Lower lobe of right lung (tissue), 2 donors: ENCODE data around the gene PPP1R14C. TPM values are rescaled to one million over a fixed set of nuclear protein-coding genes. Genes with fewer than 3 reads are reported as not detected.

Experiments
- ATAC-seq, 2 donors: fragments of 200-7000 bp; cut with Tn5 transposase; one replicate each; pipeline ENCODE4 v1.9.1; 2020 to 2022; ENCODE audit warnings: mild to moderate bottlenecking in 2 of 2, moderate library complexity in 2 of 2
- DNase-seq: peaks from one replicate; pipeline ENCODE4 v3.0.0-alpha.2; 2020
- H3K27ac ChIP-seq: fragments of 200-600 bp; one replicate; pipeline ENCODE4 v1.8.0; 2022
- H3K27me3 ChIP-seq: fragments of 200-600 bp; one replicate; pipeline ENCODE4 v1.8.0; 2022; ENCODE audit warnings: low read depth
- H3K36me3 ChIP-seq: fragments of 200-600 bp; one replicate; pipeline ENCODE4 v1.8.0; 2022; ENCODE audit warnings: mild to moderate bottlenecking
- H3K4me1 ChIP-seq: fragments of 200-600 bp; one replicate; pipeline ENCODE4 v1.8.0; 2022
- H3K4me3 ChIP-seq: fragments of 200-600 bp; one replicate; pipeline ENCODE4 v1.8.0; 2022; ENCODE audit warnings: mild to moderate bottlenecking
- H3K9me3 ChIP-seq: fragments of 200-600 bp; one replicate; pipeline ENCODE4 v1.8.0; 2022
- intact Hi-C: fragments of 100-400 bp; cut with DNase I; formaldehyde crosslinking; loops from one replicate; pipeline ENCODE4 v1.11.0; 2022
- total RNA-seq: library from RNA; stranded (reverse); fragmentation: NEBNext Ultra II Directional; extraction: Animal tissue kit (Norgen Biotek cat#: 25700); gene quantifications from one replicate; pipeline ENCODE4 v1.2.1, GENCODE V29; 2021
- TF ChIP-seq, protein P1 (sequence below): fragments of 200-600 bp; IDR thresholded peaks from one replicate; pipeline ENCODE4 v1.8.0; 2022; ENCODE audit warnings: antibody characterized with exemption, mild to moderate bottlenecking
- donor health status: DM: no; HTN: yes; CAD: no; lungs with severe emphysema.

PPP1R14C gene
- total RNA-seq, 1 donor from 2014 or later, result 15.4 TPM

DNA sequence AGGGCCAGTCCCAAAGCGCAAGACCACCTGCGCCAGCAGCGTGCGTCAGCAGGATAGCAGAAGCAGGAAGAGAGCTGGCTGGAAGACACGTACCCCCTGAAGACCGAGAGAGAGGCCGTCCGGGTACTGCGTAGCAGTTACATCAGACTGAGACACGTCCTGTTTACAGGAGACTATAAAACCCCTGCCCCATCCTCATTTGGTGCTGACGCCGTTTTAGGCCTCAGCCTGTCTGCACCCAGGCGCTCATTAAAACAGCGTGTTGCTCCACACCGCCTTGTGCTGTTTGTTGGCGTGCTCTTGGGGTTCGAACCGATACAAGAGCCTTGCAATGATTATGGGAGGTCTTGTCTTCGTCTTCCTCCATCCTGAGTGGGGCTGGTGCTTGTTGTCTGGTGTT, 42.1 kb upstream of the PPP1R14C start:
- no peaks in the 10 kb centered on the region for H3K9me3 ChIP-seq
- no peaks in the 10 kb centered on the region for H3K4me1 ChIP-seq
- intact Hi-C loops, result no loop called here
- no peak overlapping the region for H3K4me3 ChIP-seq
- ATAC-seq (no peak), DNase-seq (no peak)
- TF ChIP-seq, protein P1, sequence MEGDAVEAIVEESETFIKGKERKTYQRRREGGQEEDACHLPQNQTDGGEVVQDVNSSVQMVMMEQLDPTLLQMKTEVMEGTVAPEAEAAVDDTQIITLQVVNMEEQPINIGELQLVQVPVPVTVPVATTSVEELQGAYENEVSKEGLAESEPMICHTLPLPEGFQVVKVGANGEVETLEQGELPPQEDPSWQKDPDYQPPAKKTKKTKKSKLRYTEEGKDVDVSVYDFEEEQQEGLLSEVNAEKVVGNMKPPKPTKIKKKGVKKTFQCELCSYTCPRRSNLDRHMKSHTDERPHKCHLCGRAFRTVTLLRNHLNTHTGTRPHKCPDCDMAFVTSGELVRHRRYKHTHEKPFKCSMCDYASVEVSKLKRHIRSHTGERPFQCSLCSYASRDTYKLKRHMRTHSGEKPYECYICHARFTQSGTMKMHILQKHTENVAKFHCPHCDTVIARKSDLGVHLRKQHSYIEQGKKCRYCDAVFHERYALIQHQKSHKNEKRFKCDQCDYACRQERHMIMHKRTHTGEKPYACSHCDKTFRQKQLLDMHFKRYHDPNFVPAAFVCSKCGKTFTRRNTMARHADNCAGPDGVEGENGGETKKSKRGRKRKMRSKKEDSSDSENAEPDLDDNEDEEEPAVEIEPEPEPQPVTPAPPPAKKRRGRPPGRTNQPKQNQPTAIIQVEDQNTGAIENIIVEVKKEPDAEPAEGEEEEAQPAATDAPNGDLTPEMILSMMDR, result no peak
- H3K36me3 ChIP-seq, result no peaks in the 10 kb centered on the region
- no peak overlapping the region for H3K27ac ChIP-seq
- no peaks in the 10 kb centered on the region for H3K27me3 ChIP-seq

DNA sequence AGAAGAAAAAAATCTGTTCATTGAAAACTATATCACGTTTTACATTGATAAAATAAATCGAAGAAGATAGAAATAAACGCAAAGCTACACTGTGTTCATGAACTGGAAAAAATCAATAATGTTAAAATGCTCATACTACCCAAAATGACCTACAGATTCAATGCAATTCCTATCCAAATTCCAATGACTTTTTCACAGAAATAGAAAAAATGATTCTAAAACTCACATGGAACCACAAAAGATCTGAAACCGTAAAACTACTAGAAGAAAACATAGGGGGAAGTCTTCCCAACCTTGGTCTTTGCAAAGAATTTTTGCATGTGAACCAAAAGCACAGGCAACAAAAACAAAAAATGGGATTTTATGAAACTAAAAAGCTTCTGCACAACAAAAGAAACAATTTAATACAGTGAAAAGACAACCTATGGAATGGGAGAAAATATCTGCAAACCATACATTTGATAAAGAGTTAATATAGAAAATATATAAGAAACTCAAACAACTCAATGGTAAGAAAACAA, 40.0 kb upstream of the PPP1R14C start:
- H3K4me3 ChIP-seq, result no peak overlapping the region
- no peaks in the 10 kb centered on the region for H3K4me1 ChIP-seq
- no peaks in the 10 kb centered on the region for H3K36me3 ChIP-seq
- ATAC-seq (no peak), DNase-seq (no peak)
- H3K27me3 ChIP-seq, result no peaks in the 10 kb centered on the region
- TF ChIP-seq, protein P1, result no peak
- no peak overlapping the region for H3K27ac ChIP-seq
- H3K9me3 ChIP-seq, result no peaks in the 10 kb centered on the region
- intact Hi-C loops, result no loop called here

DNA sequence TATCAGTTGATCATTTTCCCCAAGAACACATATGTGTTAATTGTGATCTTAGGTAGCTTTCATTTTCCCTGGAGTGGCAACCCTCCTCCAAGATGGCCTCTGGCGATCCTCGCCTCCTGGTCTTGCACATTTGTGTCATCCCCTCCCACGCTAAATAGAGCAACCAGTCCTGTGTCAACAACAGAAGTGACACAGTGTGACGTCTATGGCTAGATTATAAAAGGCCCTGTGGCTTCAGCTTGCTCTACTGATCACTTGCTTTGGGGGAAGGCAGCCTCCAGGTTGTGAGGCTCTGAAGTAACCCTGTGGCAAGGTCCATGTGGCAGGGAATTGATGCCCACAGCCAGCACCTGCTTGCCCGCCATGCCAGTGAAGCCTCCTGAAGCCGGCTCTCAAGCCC, 30.6 kb upstream of the PPP1R14C start:
- intact Hi-C loops, result no loop called here
- H3K9me3 ChIP-seq, result no peaks in the 10 kb centered on the region
- no peak for ATAC-seq
- TF ChIP-seq, protein P1, result no peak
- no peaks in the 10 kb centered on the region for H3K27me3 ChIP-seq
- no peaks in the 10 kb centered on the region for H3K36me3 ChIP-seq
- no peak overlapping the region for H3K27ac ChIP-seq
- DNase-seq, result no peak
- H3K4me1 ChIP-seq, result no peaks in the 10 kb centered on the region
- no peak overlapping the region for H3K4me3 ChIP-seq

DNA sequence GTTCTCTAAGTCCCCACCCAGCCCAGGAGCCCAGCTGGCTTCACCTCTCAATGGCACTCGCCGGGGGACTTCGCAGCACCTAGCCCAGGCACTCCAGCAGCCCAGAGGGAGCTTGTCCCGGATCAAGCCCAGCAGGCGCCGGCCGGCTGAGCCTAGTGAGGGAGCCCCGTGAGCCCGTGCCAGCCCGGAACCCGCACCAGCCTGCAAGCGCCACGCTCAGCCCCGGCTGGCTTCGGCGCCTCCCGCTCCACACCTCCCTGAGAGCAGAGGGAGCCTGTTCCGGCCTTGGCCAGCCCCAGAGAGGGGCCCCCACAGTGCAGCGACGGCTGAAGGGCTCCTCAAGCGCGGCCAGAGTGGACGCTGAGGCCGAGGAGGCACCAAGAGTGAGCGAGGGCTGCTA, 27.1 kb upstream of the PPP1R14C start:
- TF ChIP-seq, protein P1, result no peak
- Histone ChIP-seq H3K4me1 (peaks cover 11% of the 10 kb centered on the region), H3K27me3 (no peaks in the 10 kb centered on the region), H3K27ac (peak overlapping the region; percentile 49), H3K4me3 (no peak overlapping the region), H3K36me3 (no peaks in the 10 kb centered on the region), H3K9me3 (no peaks in the 10 kb centered on the region)
- ATAC-seq, result peak; percentile 27 to 47
- DNase-seq, result no peak
- intact Hi-C loops, result no loop called here

DNA sequence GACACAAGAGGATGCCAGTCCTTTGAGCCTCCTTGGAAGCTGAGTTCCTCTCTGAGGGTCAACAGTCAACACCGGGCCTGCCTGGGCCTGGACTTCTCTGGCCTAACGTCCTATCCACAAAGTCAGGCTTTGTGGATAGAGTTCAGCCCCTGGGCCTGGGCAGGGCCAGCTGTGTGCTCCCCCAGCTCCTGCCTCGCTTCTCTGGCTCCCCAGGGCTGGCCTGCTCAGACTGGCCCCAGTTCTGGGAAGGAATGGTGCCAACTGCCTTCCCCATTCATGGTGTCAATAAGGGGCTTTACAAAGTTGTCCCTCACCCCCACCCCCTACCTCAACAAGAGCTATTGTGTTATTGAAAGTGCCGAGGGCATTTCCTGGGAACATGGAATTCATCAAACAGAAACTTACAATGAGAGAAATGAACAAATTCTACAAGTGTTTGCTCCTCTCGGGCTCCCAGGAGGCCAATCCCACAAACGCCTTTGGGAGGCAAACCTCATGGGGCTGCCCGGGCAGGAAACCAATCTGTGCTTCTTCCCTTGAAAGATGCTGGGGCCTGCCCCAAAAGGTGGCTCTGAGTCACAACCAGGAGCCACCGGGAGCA, 26.5 kb upstream of the PPP1R14C start:
- TF ChIP-seq, protein P1, result no peak
- Histone ChIP-seq H3K9me3 (no peaks in the 10 kb centered on the region), H3K4me1 (peaks cover 11% of the 10 kb centered on the region), H3K36me3 (no peaks in the 10 kb centered on the region), H3K27ac (peak overlapping the region; percentile 49), H3K27me3 (no peaks in the 10 kb centered on the region), H3K4me3 (no peak overlapping the region)
- intact Hi-C loops, result no loop called here
- DNase-seq, result no peak
- peak; percentile 52 to 74 for ATAC-seq
